GM12891 (cell line): ENCODE measurements around the gene NECAB2.

ENCODE experiments used
- PAX5 ChIP-seq: IDR thresholded peaks from 2 replicates; pipeline ENCODE4 v1.6.1; 2011; ENCODE audit warnings: low read length, moderate library complexity, mild to moderate bottlenecking; ENCODE audit not compliant: insufficient read depth, severe bottlenecking
- POLR2A ChIP-seq: IDR thresholded peaks from 2 replicates; pipeline ENCODE4 v1.6.1; 2011; ENCODE audit warnings: low read depth, low read length, control low read depth
- POLR2AphosphoS5 ChIP-seq: IDR thresholded peaks from 2 replicates; pipeline ENCODE4 v1.6.1; 2011; ENCODE audit warnings: low read depth, low read length, control low read depth
- POU2F2 ChIP-seq: IDR thresholded peaks from 2 replicates; pipeline ENCODE4 v1.6.1; 2011; ENCODE audit warnings: low read depth, mild to moderate bottlenecking, control low read depth, low read length, moderate library complexity
- SPI1 ChIP-seq: IDR thresholded peaks from 2 replicates; pipeline ENCODE4 v1.6.1; 2011; ENCODE audit warnings: low read depth, low read length, control low read depth
- TAF1 ChIP-seq: IDR thresholded peaks from 2 replicates; pipeline ENCODE4 v1.6.1; 2011; ENCODE audit warnings: low read depth, low read length, control low read depth

GRCh38 chr16:83989300-83989699 lies 21.3 kb downstream of the NECAB2 start:
- no peak for TF ChIP-seq POLR2A
- TF ChIP-seq TAF1 = no peak
- TF ChIP-seq POLR2AphosphoS5 = no peak
- TF ChIP-seq PAX5 = no peak
- TF ChIP-seq POU2F2 = no peak
- TF ChIP-seq SPI1 = no peak
